Measurements from ENCODE around the gene KRT8.
A peak's percentile ranks its signal among the peaks of the same experiment; 100 is the strongest.

The KRT8 gene

GRCh38 chr12:52924764-52925716, 20.2 kb upstream of the KRT8 start:
- no peaks in the 10 kb centered on the region for H3K36me3 ChIP-seq (ENCODE audit: insufficient read depth, insufficient read length, low read length)
- H3K27me3 ChIP-seq (ENCODE audit: insufficient read depth, insufficient read length), result no peaks in the 10 kb centered on the region
- DNase-seq (ENCODE audit: low read depth, low spot score), result no peak
- peak overlapping the region; percentile 43 for H3K9ac ChIP-seq (ENCODE audit: insufficient read length, low read depth)
- no peak for TF ChIP-seq YY1 (IDR thresholded peaks at IDR 0.05; ENCODE audit: insufficient read depth, insufficient read length)
- no peak for TF ChIP-seq SUZ12 (IDR thresholded peaks at IDR 0.05; ENCODE audit: extremely low read depth, insufficient read depth, insufficient read length)
- no peak for TF ChIP-seq ZNF274 (IDR thresholded peaks at IDR 0.05; ENCODE audit: low read depth, low read length)
- no peaks in the 10 kb centered on the region for H3K9me3 ChIP-seq (ENCODE audit: insufficient read depth, low read length)
- peaks cover 33% of the 10 kb centered on the region for H3K4me1 ChIP-seq (ENCODE audit: insufficient read depth, insufficient read length)
- H3K4me3 ChIP-seq (ENCODE audit: insufficient read length, low read depth), result no peak overlapping the region

GRCh38 chr12:52921488-52922165, 16.8 kb upstream of the KRT8 start:
- no peak for DNase-seq (ENCODE audit: low read depth, low spot score)
- no peaks in the 10 kb centered on the region for H3K27me3 ChIP-seq (ENCODE audit: insufficient read depth, insufficient read length)
- H3K4me3 ChIP-seq (ENCODE audit: insufficient read length, low read depth), result no peak overlapping the region
- H3K36me3 ChIP-seq (ENCODE audit: insufficient read depth, insufficient read length, low read length), result no peaks in the 10 kb centered on the region
- H3K9me3 ChIP-seq (ENCODE audit: insufficient read depth, low read length), result no peaks in the 10 kb centered on the region
- TF ChIP-seq SUZ12 (IDR thresholded peaks at IDR 0.05; ENCODE audit: extremely low read depth, insufficient read depth, insufficient read length), result no peak
- TF ChIP-seq YY1 (IDR thresholded peaks at IDR 0.05; ENCODE audit: insufficient read depth, insufficient read length), result no peak
- TF ChIP-seq ZNF274 (IDR thresholded peaks at IDR 0.05; ENCODE audit: low read depth, low read length), result no peak
- H3K9ac ChIP-seq (ENCODE audit: insufficient read length, low read depth), result no peak overlapping the region
- H3K4me1 ChIP-seq (ENCODE audit: insufficient read depth, insufficient read length), result peaks cover 25% of the 10 kb centered on the region

- Histone ChIP-seq H3K27me3 (ENCODE audit: insufficient read depth, insufficient read length) (no peaks in the 10 kb centered on the region), H3K36me3 (ENCODE audit: insufficient read depth, insufficient read length, low read length) (no peaks in the 10 kb centered on the region), H3K9ac (ENCODE audit: insufficient read length, low read depth) (no peak overlapping the region), H3K4me1 (ENCODE audit: insufficient read depth, insufficient read length) (peaks cover 19% of the 10 kb centered on the region), H3K9me3 (ENCODE audit: insufficient read depth, low read length) (no peaks in the 10 kb centered on the region), H3K4me3 (ENCODE audit: insufficient read length, low read depth) (no peak overlapping the region)
- TF ChIP-seq ZNF274 (IDR thresholded peaks at IDR 0.05; ENCODE audit: low read depth, low read length) (no peak), YY1 (IDR thresholded peaks at IDR 0.05; ENCODE audit: insufficient read depth, insufficient read length) (no peak), SUZ12 (IDR thresholded peaks at IDR 0.05; ENCODE audit: extremely low read depth, insufficient read depth, insufficient read length) (no peak)
- DNase-seq (ENCODE audit: low read depth, low spot score), result no peak
Observed at GRCh38 chr12:52920937-52921336, 16.1 kb upstream of the KRT8 start.

- TF ChIP-seq SUZ12 (IDR thresholded peaks at IDR 0.05; ENCODE audit: extremely low read depth, insufficient read depth, insufficient read length) (no peak), ZNF274 (IDR thresholded peaks at IDR 0.05; ENCODE audit: low read depth, low read length) (no peak)
- Histone ChIP-seq H3K4me3 (ENCODE audit: insufficient read length, low read depth) (no peak overlapping the region), H3K36me3 (ENCODE audit: insufficient read depth, insufficient read length, low read length) (no peaks in the 10 kb centered on the region), H3K4me1 (ENCODE audit: insufficient read depth, insufficient read length) (peaks cover 10% of the 10 kb centered on the region), H3K27me3 (ENCODE audit: insufficient read depth, insufficient read length) (no peaks in the 10 kb centered on the region), H3K9me3 (ENCODE audit: insufficient read depth, low read length) (no peaks in the 10 kb centered on the region), H3K9ac (ENCODE audit: insufficient read length, low read depth) (no peak overlapping the region)
- DNase-seq (ENCODE audit: low read depth, low spot score), result no peak
Observed at GRCh38 chr12:52918784-52919183, 13.9 kb upstream of the KRT8 start.

GRCh38 chr12:52918351-52918750, 13.5 kb upstream of the KRT8 start:
- no peaks in the 10 kb centered on the region for H3K9me3 ChIP-seq (ENCODE audit: insufficient read depth, low read length)
- H3K4me3 ChIP-seq (ENCODE audit: insufficient read length, low read depth), result no peak overlapping the region
- no peaks in the 10 kb centered on the region for H3K36me3 ChIP-seq (ENCODE audit: insufficient read depth, insufficient read length, low read length)
- H3K4me1 ChIP-seq (ENCODE audit: insufficient read depth, insufficient read length), result peaks cover 10% of the 10 kb centered on the region
- no peaks in the 10 kb centered on the region for H3K27me3 ChIP-seq (ENCODE audit: insufficient read depth, insufficient read length)
- no peak overlapping the region for H3K9ac ChIP-seq (ENCODE audit: insufficient read length, low read depth)
- TF ChIP-seq YY1 (IDR thresholded peaks at IDR 0.05; ENCODE audit: insufficient read depth, insufficient read length) (no peak), SUZ12 (IDR thresholded peaks at IDR 0.05; ENCODE audit: extremely low read depth, insufficient read depth, insufficient read length) (no peak), ZNF274 (IDR thresholded peaks at IDR 0.05; ENCODE audit: low read depth, low read length) (no peak)
- no peak for DNase-seq (ENCODE audit: low read depth, low spot score)

- Histone ChIP-seq H3K36me3 (ENCODE audit: insufficient read depth, insufficient read length, low read length) (no peaks in the 10 kb centered on the region), H3K27me3 (ENCODE audit: insufficient read depth, insufficient read length) (no peaks in the 10 kb centered on the region), H3K4me1 (ENCODE audit: insufficient read depth, insufficient read length) (peaks cover 10% of the 10 kb centered on the region), H3K9ac (ENCODE audit: insufficient read length, low read depth) (no peak overlapping the region), H3K9me3 (ENCODE audit: insufficient read depth, low read length) (no peaks in the 10 kb centered on the region), H3K4me3 (ENCODE audit: insufficient read length, low read depth) (no peak overlapping the region)
- TF ChIP-seq SUZ12 (IDR thresholded peaks at IDR 0.05; ENCODE audit: extremely low read depth, insufficient read depth, insufficient read length) (no peak), ZNF274 (IDR thresholded peaks at IDR 0.05; ENCODE audit: low read depth, low read length) (no peak), YY1 (IDR thresholded peaks at IDR 0.05; ENCODE audit: insufficient read depth, insufficient read length) (no peak)
- DNase-seq (ENCODE audit: low read depth, low spot score), result no peak
Observed at GRCh38 chr12:52917800-52918199, 12.9 kb upstream of the KRT8 start.

GRCh38 chr12:52916216-52916615, 11.3 kb upstream of the KRT8 start:
- no peak for DNase-seq (ENCODE audit: low read depth, low spot score)
- no peaks in the 10 kb centered on the region for H3K27me3 ChIP-seq (ENCODE audit: insufficient read depth, insufficient read length)
- TF ChIP-seq YY1 (IDR thresholded peaks at IDR 0.05; ENCODE audit: insufficient read depth, insufficient read length), result no peak
- no peak for TF ChIP-seq ZNF274 (IDR thresholded peaks at IDR 0.05; ENCODE audit: low read depth, low read length)
- no peak for TF ChIP-seq SUZ12 (IDR thresholded peaks at IDR 0.05; ENCODE audit: extremely low read depth, insufficient read depth, insufficient read length)
- no peak overlapping the region for H3K4me3 ChIP-seq (ENCODE audit: insufficient read length, low read depth)
- peaks cover 7% of the 10 kb centered on the region for H3K4me1 ChIP-seq (ENCODE audit: insufficient read depth, insufficient read length)
- no peaks in the 10 kb centered on the region for H3K9me3 ChIP-seq (ENCODE audit: insufficient read depth, low read length)
- H3K9ac ChIP-seq (ENCODE audit: insufficient read length, low read depth), result no peak overlapping the region
- no peaks in the 10 kb centered on the region for H3K36me3 ChIP-seq (ENCODE audit: insufficient read depth, insufficient read length, low read length)
